GM18498 (cell line): ENCODE data around the gene WDR77.

Source experiments
- ATAC-seq: cut with Tn5 transposase; IDR thresholded peaks from one replicate; pipeline ENCODE4 v1.9.1; 2021; ENCODE audit warnings: mild to moderate bottlenecking, moderate library complexity; ENCODE audit not compliant: unreplicated experiment

Gene WDR77

DNA sequence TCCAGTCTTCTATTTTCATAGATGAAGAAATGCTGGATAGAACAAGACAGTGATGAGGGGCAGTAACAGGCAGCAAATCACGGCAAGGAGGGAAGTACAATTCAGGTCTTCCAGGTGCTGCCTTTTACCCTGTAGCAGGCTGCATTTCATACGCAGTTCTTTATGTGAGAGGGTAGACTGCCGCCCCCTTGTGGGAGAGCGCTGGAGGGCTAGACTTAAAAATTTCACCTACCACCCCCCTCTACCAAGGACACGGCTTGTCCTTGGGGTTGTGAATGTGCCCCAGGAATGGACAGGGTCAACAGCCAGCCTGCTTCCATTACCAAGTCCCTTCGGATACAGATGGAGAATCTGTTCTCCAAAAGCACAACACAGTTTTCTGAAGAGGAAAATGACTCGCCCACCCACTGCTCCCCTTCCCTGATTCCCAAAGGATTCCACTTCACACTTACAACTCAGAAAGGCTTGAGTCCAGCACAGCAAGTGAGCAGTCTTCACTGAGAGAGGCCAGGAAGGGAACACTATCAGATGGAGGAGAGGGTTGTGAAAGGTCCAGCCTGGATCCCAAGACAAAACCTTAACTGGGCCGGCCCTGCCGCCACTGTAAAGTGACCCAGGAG lies 7.4 kb downstream of the WDR77 start:
- ATAC-seq = no peak

DNA sequence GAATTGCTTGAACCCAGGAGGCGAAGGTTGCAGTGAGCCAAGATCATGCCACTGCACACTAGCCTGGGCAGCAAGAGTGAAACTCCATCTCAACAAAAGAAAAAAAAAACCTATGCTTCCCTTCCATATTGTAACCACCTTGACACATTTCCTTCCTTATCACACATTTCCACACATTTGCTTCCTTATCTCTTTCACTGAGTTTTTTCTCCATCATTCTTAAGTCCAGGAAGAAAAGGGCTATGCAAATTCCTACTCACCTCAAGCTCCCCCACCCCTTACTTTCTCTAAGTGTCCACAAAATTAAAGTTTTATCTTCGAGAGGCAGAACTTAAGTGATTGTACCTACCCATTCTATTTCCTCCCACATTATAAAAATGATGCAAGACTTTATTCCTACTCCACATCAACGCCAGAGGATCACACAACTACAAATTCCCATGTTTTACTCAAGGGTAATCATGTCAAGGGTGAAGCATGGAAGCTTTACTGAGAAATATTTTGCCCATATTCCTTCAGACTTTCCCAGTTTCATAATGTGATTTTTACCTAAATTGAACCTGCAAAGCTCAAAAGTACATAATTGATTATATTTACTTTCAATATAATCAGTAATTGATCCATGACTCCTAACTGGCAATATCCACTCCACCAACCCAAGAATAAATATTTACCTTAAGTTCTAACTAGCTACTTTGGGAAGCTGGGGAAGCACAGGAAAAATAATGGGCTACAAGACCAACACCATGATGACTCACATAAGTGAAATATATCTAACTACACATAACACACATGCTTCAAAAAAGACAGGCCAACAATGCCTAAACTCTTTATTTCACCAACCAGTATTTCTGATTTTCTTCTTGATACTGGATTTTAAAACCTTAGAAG lies 9.3 kb downstream of the WDR77 start:
- ATAC-seq = no peak

GRCh38 chr1:111436726-111437125 lies 12.3 kb downstream of the WDR77 start:
- no peak for ATAC-seq

DNA sequence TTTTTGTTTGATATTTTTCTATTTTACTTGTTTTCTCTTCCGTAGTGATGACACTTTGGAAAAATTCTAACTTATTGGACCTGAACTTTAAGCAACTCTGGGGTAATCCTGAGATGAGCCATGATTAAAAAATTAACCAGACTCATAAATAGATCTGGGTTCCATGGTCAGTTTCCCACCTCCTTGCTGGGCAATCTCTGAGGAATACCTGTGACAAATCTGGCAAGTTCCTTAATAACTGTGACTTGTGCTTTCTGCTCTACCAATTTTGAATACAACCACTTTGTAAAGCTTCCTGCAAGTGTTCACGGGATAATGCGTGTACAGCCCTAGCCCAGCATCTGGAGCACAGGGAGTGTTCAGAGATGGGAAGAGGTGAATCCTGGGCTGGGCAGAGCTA lies 24.8 kb downstream of the WDR77 start:
- ATAC-seq = no peak

DNA sequence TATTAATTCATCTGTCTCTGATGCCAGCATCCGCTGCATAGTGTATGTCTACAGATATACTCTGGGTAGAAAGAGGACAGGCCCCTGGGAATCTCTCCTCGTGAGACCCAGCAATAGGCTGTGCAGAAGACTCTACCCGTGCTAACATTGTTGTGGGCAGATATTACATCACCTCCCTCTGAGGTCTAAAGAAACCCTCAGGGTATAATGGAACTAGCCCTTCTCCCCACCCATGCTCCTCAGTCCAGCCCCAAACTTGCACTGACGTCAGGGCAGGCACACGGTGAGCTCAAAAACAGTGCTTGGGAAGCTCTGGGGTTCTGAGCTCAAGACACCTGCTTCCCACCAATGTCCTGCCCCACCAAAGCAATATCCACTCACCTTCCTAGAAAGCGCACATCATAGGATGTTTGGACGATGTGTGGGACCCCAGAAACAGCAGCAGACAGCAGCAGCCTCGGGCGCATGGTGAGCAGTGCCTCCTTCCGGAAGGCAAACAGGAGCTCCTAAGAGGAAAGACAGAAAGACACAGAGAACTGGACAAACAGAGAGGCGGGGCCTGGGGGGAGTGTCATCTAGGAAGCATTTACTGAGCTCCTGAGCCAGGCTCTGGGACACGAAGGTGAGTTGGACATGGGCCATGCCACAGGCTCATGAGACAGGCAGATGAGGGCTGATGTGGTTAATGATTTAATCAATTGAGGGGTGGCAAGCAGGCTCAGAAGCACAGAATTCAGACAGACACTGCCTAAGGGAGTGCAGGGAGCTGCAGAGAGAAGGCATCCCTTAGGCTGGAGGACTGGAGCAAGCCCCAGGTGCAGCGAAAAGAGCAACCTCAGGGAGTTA lies 26.3 kb downstream of the WDR77 start:
- no peak for ATAC-seq

GRCh38 chr1:111420377-111420776 lies 28.7 kb downstream of the WDR77 start:
- no peak for ATAC-seq

DNA sequence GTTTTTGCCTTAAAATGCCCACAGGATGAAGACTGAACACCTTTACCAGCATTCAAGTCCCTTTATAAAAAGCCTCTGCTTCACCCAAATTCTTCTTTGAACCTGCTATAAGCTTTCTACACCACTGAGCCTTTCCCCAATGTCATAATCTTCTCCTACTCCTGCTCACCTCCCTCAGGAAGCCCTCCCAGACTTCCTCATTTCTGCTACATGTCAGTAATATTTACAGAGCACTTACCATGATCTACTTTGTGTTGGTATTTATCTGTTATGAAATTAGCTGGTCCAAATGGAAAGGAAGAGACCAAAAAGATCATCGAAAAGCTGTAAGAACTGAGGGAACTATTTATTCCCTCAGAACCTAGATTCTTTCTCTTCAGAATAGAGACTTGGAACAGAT lies 30.0 kb downstream of the WDR77 start:
- ATAC-seq = no peak

- ATAC-seq = no peak
Observed at GRCh38 chr1:111417755-111418154, 31.3 kb downstream of the WDR77 start.

GRCh38 chr1:111415461-111415860 lies 33.6 kb downstream of the WDR77 start:
- ATAC-seq = no peak

DNA sequence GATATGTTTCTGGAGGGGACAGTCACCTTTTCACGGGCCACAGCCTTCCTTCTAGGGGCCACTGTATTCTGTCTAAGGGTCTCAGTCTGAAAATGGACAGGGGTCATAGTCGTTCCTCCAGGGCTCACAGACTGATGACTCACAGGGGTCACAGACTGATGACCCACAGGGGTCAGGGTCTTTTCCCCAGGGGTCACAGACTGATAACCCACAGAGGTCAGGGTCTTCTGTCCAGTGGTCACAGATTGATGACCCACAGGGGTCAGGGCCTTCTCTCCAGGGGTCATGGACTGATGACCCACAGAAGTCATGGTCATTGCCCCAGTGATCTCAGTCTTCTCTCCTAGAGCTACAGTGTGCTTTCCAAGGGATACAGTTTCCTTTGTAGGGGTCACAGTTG lies 34.3 kb downstream of the WDR77 start:
- ATAC-seq = no peak

- ATAC-seq = no peak
Observed at GRCh38 chr1:111412839-111413238, 36.2 kb downstream of the WDR77 start.

DNA sequence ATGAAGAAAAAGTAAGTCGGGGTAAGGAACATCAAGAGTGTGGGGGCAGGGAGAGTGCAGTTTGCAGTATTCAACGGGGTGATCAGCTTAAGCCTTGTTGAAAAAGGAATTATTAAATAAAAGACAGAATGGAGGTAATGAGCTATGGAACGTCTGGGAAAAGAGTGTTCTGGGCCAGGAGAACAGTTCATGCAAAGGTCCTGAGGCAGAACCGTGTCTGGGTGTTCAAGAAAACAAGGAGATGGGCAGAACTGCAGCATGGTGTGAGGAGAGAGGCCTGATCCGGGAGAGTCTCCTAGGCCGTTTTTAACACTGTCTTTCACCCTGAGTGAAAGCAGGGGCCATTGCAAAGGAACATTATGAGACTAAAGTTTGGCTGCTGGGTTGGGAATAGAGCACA lies 41.8 kb downstream of the WDR77 start:
- ATAC-seq = no peak

DNA sequence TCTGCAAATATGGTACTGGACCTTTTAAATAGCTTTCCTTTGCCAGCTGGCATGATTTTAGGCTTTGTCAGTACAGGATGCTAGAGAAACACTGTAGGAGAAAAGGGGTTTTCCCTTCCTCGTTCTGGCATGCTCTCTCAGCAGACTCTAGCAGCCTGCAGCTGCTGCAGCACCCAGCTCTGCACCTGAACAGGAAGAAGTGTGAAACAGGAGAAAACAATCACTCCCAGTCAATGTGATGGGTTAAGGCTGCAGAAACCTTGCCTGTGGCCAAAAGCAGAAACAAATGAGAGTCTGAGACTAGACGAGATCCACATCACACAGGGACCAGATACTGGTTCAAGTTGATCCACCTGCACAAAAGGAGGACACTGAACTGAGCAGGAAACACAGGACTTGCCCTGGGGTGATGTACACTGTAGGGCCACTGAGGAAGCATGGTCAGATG lies 42.7 kb downstream of the WDR77 start:
- ATAC-seq = peak; percentile 97

DNA sequence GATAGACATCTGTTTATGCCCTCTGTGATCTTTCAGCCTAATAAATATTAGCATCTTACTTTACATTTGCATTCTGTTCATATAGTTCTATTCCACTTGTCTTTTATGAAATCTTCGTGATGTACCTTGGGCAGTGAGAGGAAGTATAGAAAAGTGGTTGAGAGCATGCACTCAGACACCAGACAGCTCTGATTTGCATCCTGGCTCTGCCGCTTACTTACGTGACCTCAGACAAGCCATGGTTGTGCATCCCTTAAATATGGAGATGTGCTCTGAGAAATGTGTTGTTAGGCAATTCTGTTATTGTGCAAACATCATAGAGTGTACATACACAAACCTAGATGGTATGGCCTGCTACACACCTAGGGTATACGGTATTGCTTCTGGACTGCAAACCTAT lies 44.5 kb downstream of the WDR77 start:
- ATAC-seq = no peak

DNA sequence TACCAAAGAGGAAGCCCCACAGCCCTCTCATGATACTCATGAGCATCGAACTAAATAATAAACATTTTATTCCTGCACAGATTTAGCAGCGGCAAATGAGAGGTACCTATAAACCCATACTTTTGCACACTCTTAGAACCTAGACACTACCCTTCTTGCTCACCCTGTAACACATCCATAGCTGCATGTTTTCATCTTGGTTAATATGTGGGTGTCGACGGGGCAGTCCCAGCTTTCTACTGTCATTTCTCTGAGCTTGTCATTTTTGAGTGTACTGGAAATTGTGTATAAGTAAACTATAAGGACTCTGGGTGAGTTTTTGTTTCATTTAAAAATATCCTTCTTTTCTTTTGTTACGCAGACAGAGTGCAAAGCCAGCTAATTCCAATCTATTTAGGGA lies 47.0 kb downstream of the WDR77 start:
- ATAC-seq = no peak

GRCh38 chr1:111399792-111400610 lies 49.1 kb downstream of the WDR77 start:
- ATAC-seq = no peak

GRCh38 chr1:111392460-111392945 lies 56.6 kb downstream of the WDR77 start:
- no peak for ATAC-seq

DNA sequence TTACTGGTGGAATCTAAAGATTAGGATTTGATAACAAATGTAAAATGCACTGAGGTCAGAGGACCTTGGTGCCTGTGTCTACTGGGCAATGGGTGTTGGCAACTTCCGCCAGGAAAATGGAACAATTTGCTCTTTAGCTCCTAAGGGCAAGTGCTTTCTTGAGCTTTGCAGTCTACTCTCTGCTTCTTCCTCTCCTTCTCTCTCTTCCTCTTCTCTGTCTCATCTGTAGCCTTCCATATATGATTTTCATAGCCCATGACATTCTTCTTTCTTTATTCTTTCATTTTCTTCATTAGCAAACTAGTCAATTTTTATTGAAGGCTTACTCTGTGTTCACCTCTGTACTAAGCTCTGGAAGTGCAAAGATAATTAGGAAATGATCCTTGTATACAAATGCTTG lies 57.0 kb downstream of the WDR77 start:
- no peak for ATAC-seq
